Stimulated activated CD4-positive, alpha-beta T cell treated with anti-CD3 and anti-CD28 coated beads, Interleukin-4, amount 100 ng/mL, for 4 hours (primary cell): ENCODE measurements around the gene HUS1B.
"Not testable (repeated sequence)": the region's sequence is repeated elsewhere in the genome, so short reads cannot be mapped to it uniquely, and the experiment has no call there.

ENCODE experiments used
- DNase-seq, 2 experiments: peaks; one replicate each; pipeline ENCODE4 v3.0.0-alpha.2; 2020

HUS1B gene

DNA sequence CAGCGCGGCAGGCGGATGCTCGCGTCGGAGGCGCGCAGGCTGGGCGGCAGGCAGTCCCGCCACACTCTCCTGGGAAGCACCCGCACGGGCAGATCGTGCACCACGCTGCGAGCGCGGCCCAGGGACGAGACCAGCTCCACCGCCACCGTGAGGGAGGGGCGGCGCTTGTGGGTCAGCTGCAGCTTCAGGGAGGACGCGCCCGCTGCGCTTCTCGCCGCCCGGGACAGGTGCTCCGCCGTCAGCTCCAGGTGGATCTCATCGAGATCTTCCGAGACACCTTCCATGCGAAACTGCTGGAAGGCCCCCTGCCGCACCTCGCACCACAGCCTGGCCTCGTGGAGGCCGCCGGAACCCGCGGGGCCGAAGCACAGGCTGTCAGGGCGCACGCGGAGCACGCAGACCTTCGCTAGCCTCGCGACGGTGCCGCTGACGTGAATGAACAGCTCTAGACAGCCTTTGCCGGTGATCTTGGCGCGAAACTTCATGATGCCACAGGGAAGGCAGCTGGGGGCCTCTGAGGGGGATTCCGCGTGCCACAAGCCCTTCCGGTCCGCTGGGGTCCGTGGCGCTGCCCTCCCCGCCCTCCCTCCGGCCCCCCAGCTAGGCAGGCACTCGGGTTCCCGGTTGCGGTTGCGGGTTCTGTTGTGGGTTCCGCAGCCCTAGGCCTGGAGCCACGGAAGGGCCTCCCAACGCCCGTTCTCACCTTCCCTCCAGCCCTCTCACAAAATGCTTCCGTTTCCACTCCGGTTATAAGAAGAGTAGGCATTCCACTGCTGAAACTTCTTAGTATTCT, at the start of gene HUS1B:
Gene HUS1B (minus strand): TSS at position 641 of the 793 bp plus-strand sequence. CDS start 156 bp downstream, at position 485.
- DNase-seq, result no peak

- no peak for DNase-seq
Observed at GRCh38 chr6:706146-706545, 49.2 kb upstream of the HUS1B start.

DNA sequence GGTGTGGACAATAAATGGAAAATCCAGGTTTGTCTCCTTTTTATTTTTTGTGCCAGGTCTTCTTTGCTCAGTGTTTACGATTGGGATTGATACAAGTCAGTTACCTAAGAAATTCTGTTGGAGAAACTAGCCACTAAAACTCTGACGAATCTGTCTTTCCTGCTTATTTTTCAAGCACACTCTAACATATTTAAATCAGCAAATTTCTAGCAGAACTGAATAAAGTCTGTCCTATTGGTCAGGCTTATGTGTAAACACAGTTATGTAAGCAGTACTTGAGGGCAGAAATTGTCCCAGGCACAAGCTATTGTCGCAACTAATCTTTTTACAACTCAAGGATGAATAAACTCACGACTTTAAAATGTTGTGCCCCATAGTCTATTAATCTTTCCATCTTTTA, 48.1 kb upstream of the HUS1B start:
- DNase-seq, result no peak

- DNase-seq, result no peak
Observed at GRCh38 chr6:704046-704445, 47.1 kb upstream of the HUS1B start.

- no peak for DNase-seq
Observed at GRCh38 chr6:703552-703951, 46.7 kb upstream of the HUS1B start.

DNA sequence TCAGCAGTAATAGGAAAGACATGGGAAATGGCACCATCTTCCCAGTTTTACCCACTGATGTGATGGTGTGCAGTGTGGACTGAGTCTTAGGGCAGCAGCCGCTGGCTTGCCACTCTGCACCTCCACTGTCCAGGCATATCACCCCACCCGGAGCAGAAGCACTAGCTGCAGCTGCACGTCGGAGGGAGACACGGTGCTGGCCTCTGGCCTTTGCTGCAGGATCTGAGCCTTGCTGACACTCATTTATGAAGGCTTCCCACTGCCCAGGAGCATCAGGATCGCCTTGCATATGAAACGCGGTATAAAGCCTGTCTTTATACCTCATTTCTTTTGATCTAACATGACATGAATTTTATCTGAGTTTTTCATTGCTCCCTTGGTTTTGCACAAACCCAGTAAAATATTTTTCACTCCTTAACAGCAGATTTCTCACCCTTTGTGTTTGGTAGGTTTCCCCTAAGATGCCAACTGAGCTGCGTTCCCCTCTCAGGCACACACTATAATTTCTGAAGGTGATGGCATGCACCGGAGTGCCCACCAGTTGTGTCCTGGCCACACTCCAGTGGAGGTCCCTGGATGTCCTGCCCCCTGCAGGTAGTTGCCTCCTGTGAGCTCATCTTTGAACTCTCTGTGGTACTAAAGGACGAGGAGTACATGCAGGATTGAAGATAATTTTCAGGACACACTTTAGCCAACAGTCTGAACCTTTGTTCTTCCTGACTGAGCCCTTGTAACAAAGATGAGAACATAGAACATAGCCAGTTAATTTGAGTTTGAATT, 45.0 kb upstream of the HUS1B start:
- no peak for DNase-seq

GRCh38 chr6:701215-701614, 44.3 kb upstream of the HUS1B start:
- DNase-seq, result no peak

DNA sequence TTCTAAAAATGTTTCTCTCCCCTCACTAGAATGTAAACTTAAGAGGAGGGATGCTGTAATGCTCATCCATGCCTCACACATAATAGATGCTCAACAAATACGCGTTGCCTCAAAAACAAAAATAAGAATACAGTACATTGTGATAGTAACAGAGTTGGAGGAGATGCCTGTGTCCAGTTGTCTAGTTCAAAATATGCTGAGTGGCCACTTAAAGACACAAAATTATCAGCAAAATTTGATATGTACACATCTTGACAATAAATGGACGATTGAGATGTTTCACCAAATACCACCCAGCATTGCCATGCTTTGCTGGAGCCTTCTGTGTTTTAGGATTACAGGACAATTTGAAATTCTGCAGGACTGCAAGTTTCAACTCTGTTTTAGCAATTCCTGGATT, 43.6 kb upstream of the HUS1B start:
- DNase-seq, result no peak

DNA sequence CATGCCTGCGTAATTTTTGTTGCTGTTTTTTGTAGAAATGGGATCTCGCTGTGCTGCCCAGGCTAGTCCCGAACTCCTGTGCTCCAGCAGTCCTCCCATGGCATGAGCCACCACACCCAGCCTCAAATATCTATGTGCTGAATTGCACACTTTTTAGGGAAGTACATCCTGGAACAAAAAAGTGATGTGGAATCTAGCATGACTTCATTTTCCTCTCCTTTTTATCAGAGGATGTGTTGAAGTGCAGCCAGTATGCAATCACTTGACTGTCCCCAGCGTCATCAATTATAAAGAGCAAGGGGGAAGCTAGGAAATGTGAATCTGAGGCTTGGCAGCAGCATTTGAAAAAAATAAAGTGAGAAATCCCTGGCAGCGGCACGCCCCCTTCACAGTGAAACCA, 42.4 kb upstream of the HUS1B start:
- no peak for DNase-seq

- not testable (repeated sequence) for DNase-seq
Observed at GRCh38 chr6:694431-695126, 37.7 kb upstream of the HUS1B start.

DNA sequence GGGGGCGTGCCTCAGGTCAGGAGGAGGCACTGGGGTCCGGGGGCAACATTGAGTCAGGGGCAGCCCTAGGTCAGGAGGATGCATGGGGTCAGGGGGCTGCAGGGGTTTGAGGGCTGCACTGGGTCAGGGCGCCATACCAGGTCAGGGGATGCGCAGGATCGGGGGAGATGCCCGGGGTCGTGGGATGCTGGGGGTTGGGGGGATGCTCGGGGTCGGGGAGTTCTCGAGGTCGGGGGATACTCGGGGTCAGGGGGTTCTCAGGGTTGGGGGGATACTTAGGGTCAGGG, 36.8 kb upstream of the HUS1B start:
- DNase-seq, result no peak

DNA sequence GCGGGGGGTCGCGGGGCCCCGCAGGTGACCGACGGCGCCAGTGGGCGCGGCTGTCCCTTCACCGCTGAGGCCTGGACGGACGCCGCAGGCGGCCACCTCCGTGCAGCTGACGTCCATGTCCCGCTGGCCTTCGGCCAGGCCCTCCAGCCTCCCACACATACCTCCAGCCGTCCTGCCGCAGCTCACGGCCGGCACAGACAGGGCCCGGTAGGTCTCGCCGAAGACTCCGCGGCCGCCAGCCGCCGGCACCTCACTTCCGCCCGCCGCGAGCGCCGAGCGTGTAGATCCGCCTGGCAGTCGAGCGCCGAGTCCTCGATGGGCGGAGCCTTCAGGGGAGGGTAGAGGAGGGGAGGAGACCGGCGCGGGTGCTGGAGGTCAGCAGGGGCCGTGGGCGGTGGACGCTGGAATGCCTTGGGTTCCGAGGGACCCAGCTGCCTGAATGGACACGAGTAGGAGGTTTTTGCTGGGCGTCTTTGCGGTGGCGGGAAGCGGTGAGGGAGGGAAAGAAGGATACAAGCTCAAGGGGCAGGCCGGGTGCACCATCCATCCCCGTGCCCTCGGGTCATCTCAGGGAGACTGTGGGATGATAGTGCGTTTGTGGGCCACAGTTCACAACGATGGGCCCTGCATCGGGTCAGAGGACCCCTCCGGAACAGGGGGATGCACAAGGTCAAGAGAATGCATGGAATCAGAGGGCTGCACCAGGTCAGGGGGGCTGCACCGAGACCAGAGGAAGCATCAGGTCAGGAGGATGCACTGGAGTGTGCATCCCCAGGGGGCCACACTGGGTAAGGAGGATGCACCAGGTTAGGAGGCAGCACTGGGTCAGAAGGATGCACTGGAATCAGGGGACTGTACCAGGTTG, 36.2 kb upstream of the HUS1B start, which contains the start of gene EXOC2:
Gene EXOC2 (minus strand): TSS at position 282 of the 865 bp plus-strand sequence. CDS start 55,321 bp downstream, outside the sequence.
- peak; percentile 78 to 83 for DNase-seq

DNA sequence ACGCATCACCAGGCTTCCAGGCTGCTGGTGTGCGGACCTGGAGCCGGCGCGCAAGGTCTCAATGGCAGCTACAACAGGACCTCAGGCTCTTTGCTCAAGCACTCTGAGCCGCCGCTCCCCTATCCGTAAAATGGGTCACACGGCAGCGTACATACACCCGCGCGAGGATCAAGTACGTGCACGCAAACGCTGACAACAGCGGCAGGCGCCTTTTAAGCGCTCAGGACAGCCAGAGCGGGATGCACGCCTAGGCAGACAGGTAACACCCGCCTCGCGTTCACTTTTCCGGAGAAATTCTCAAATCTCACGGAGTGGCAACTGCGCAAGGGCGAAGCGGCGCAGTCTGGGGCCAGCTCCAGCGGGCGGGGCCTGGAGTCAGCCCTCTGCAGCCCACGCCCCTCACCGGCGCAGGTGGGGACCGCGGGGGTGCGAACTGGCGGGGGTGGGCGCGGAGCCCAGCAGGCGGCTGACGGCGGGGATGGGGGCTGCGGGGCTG, 35.5 kb upstream of the HUS1B start:
- DNase-seq, result peak; percentile 73 to 82

- DNase-seq, result no peak
Observed at GRCh38 chr6:689223-689622, 32.3 kb upstream of the HUS1B start.

- DNase-seq, result no peak
Observed at GRCh38 chr6:686497-686896, 29.6 kb upstream of the HUS1B start.

DNA sequence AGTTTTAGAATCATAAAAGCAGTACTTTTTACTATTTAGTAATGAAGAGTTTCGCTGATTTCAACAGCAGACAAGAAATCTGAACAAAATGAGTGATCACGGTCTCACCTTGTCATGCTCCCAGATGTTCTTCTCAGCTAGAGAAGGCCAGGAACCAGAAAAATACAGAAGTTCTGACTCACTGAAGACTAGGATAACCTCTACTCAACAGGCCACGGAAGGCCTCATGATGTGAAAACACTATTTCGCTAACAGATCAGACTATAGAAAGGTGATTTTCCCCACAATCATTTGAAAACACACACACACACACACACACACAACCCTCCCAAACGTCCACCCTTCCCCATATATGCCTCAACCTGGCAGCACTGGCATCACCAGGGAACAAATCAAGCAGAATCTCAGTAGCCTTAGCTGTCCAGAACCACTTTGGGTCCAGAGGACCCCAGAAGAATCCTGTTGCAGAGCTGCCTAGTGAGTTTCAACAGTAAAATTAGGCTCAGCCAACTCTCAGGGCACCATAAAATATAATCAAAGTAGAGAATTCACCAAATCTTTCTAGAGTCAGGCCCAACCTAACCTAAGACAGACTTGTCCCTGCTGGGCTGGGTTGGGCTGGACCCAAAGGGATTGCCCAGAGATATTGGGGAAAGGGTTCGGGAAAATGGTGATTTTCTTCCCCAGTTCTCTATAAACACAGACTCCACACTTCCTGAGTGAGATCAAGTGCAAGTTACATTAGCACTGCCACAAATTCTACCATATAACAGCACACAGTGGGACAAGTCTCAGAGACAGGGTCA, 28.1 kb upstream of the HUS1B start:
- no peak for DNase-seq

DNA sequence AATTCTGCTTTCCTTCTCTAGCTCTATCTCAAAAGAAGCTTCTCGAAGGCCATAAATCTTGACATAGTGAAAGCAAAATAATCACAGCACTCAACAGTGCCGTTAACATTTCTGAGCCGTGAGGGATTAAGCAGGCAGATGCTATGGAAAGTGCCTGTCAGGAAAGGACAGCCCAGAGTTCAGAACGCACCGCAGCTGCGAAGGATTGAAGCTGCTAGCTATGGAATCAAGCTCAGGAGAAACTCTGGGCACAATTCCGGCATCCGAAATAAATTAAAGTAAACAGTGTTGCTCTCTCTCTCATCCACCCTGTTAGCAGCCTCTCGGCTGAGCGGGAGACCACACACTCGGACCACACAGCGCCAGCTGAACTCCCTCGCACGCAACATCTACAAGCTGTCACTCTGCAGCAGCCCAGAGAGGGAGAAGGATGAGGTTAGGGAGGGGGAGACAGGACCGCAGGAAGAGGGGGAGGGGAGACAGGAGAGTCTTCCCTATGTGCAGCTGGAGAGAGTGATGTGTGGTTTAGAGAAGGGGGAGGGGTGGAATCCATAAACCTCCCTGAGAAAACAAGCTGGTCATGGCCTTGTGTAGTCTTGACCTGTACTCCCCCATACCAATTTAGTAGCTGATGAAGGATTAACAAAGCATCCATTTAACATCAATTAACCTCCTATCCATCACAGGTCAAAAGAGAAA, 27.0 kb upstream of the HUS1B start:
- DNase-seq, result no peak

GRCh38 chr6:680666-681340, 23.9 kb upstream of the HUS1B start:
- no peak for DNase-seq

DNA sequence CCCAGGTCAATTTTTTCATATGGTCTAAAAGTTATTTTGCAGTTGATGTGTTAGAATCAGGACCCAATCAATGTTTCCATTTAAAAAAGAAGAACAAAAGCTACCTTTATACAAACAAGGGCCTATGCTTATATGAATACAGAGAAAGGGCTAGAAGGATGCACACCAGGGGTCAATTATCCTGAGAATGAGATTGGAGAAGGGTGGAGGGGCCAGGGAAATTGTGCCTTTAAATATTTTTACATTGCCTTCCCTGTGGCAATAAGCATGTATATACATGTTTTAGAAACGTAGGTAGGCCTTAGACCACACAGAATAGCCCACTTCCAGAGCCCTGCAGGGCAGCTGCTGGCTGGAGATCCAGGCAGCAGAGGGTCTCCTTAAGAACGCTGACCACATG, 23.4 kb upstream of the HUS1B start:
- no peak for DNase-seq

GRCh38 chr6:679282-679681, 22.4 kb upstream of the HUS1B start:
- DNase-seq, result no peak
